Spleen (tissue), 11 donors: ENCODE measurements around the gene ETV3. TPM values are rescaled to one million over a fixed set of nuclear protein-coding genes. Genes with fewer than 3 reads are reported as not detected.

Source experiments
- DNase-seq: peaks from one replicate; pipeline ENCODE4 v3.0.0-alpha.2; 2020
- H3K27ac ChIP-seq, 8 donors: fragments of 200-600 bp; sonication (generic) in 7 of 8; 1 replicate in 4 of 8; 2 replicates in 4 of 8; pipeline versions ENCODE4 v1.5.0 to v1.8.0; 2016 to 2021; ENCODE audit warnings: inconsistent platforms in 4 of 8, mild to moderate bottlenecking in 4 of 8, moderate library complexity in 1 of 8
- H3K27me3 ChIP-seq, 7 donors: fragments of 200-600 bp; sonication (generic) in 6 of 7; replicated peaks in 1 of 7; 1 replicate in 4 of 7; 2 replicates in 3 of 7; pipeline versions ENCODE4 v1.5.0 to v1.8.0; 2016 to 2021; ENCODE audit warnings: inconsistent platforms in 3 of 7, mild to moderate bottlenecking in 1 of 7
- H3K36me3 ChIP-seq, 6 donors: fragments of 200-600 bp; sonication (generic) in 5 of 6; 1 replicate in 4 of 6; 2 replicates in 2 of 6; pipeline versions ENCODE4 v1.5.0 to v1.8.0; 2016 to 2021; ENCODE audit warnings: inconsistent platforms in 2 of 6
- H3K4me1 ChIP-seq, 6 donors: fragments of 200-600 bp; sonication (generic) in 5 of 6; 1 replicate in 3 of 6; 2 replicates in 3 of 6; pipeline versions ENCODE4 v1.5.0 to v1.8.0; 2016 to 2021; ENCODE audit warnings: inconsistent platforms in 3 of 6
- H3K4me3 ChIP-seq, 8 donors: fragments of 200-600 bp; sonication (generic) in 7 of 8; 1 replicate in 4 of 8; 2 replicates in 4 of 8; pipeline versions ENCODE4 v1.5.0 to v1.8.0; 2016 to 2021; ENCODE audit warnings: inconsistent platforms in 4 of 8, mild to moderate bottlenecking in 4 of 8, moderate library complexity in 2 of 8
- H3K9me3 ChIP-seq, 8 donors: fragments of 200-600 bp; sonication (generic) in 7 of 8; 1 replicate in 4 of 8; 2 replicates in 4 of 8; pipeline versions ENCODE4 v1.5.0 to v1.8.0; 2016 to 2021; ENCODE audit warnings: inconsistent platforms in 4 of 8
- POLR2A ChIP-seq, 3 donors: fragments of 450-650 bp; IDR thresholded peaks; one replicate each; pipeline ENCODE4 v1.5.1; 2017; ENCODE audit warnings: antibody characterized with exemption in 3 of 3, mild to moderate bottlenecking in 1 of 3
- POLR2AphosphoS5 ChIP-seq, 3 donors: sonication (generic); formaldehyde crosslinking; IDR thresholded peaks; one replicate each; pipeline ENCODE4 v1.5.1; 2017; ENCODE audit warnings: antibody characterized with exemption in 3 of 3
- WGBS, 5 donors: extraction: QIAGEN DNeasy Blood & Tissue Kit in 3 of 5; methylation state at CpG; one replicate each; pipeline versions ENCODE4 v1.1.5 to v1.1.7; 2013 to 2018; 5-methylcytosine and 5-hydroxymethylcytosine counted together
- intact Hi-C: fragments of 100-400 bp; cut with DNase I; formaldehyde crosslinking; loops from one replicate; pipeline ENCODE4 v1.15.0; 2023; ENCODE audit warnings: low total_unique reads
- polyA plus RNA-seq, 3 donors: library from polyadenylated mRNA; stranded (reverse); fragments of 200-250 nt; gene quantifications; one replicate each; pipeline ENCODE4 v1.2.1, GENCODE V29; 2013
- total RNA-seq, 7 donors: library from RNA; depleted of rRNA in 3 of 7; stranded (reverse); fragments of >200 nt in 3 of 7; fragmentation: NEBNext Ultra II Directional in 4 of 7; extraction: Animal tissue kit (Norgen Biotek cat#: 25700) in 4 of 7; gene quantifications; one replicate each; pipeline versions ENCODE4 v1.1.0 to v1.2.1, GENCODE V29; 2016 to 2021
- TF ChIP-seq, protein P1 (sequence below), 11 experiments: fragments of 200-600 bp in 7 of 11; fragments of 450-650 bp in 4 of 11; sonication (generic) in 4 of 11; IDR thresholded peaks in 8 of 11; conservative IDR thresholded peaks in 3 of 11; 1 replicate in 7 of 11; 2 replicates in 4 of 11; pipeline versions ENCODE4 v1.4.0 to v1.8.0; 2016 to 2021; ENCODE audit warnings: antibody characterized with exemption in 11 of 11, inconsistent platforms in 4 of 11, mild to moderate bottlenecking in 1 of 11
- donor health status: healthy with polysubstance abuse.
- donor health status: DM: no; HTN: no; CAD: no; lungs with moderate emphysema.
- donor health status: DM: no; HTN: no; CAD: no.
- donor health status: Bipolar disorder and iron deficiency.
- donor health status: healthy.
- donor health status: DM: no; HTN: no; CAD: no.
- donor health status: DM: yes; HTN: yes; CAD: no.

Gene ETV3
- total and polyA plus RNA-seq, 10 donors, result 4.2 to 35.9 (median 20.8) TPM

DNA sequence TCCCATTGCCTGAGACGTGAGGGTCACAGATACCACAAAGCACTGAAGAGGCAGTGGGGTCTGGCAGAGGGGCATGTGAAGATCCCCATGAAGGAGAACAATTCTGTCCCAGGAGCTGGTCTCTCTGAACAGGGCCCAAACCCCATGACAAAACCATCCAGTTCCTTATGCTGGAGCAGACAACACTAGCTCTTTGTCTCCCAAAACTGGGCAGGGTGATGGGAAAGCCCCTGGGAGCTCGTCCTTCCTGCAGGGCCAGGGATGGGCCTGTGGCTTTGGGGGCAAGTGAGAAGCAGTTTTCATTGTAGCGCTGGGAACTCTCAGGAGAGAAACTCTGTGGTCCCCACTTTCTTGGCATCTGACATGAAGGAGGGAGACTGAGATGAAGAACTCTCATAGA is 47.4 kb downstream of the ETV3 start:
- H3K27ac ChIP-seq, result no peak overlapping the region
- no peaks in the 10 kb centered on the region for H3K36me3 ChIP-seq
- TF ChIP-seq, protein P1, sequence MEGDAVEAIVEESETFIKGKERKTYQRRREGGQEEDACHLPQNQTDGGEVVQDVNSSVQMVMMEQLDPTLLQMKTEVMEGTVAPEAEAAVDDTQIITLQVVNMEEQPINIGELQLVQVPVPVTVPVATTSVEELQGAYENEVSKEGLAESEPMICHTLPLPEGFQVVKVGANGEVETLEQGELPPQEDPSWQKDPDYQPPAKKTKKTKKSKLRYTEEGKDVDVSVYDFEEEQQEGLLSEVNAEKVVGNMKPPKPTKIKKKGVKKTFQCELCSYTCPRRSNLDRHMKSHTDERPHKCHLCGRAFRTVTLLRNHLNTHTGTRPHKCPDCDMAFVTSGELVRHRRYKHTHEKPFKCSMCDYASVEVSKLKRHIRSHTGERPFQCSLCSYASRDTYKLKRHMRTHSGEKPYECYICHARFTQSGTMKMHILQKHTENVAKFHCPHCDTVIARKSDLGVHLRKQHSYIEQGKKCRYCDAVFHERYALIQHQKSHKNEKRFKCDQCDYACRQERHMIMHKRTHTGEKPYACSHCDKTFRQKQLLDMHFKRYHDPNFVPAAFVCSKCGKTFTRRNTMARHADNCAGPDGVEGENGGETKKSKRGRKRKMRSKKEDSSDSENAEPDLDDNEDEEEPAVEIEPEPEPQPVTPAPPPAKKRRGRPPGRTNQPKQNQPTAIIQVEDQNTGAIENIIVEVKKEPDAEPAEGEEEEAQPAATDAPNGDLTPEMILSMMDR (IDR thresholded peaks at IDR 0.05 in 8 of 11, conservative IDR thresholded peaks at IDR 0.05 in 3 of 11), result no peak
- TF ChIP-seq POLR2A (IDR thresholded peaks at IDR 0.05), result no peak
- TF ChIP-seq POLR2AphosphoS5 (IDR thresholded peaks at IDR 0.05), result no peak
- peaks cover 0 to 15% (median 0%) of the 10 kb centered on the region in 7 donors for H3K27me3 ChIP-seq
- H3K4me1 ChIP-seq, result peaks cover 0 to 10% (median 4%) of the 10 kb centered on the region in 6 donors
- 61 to 69% (median 64%) methylated on average over 3 of the region's 3 CpGs for WGBS, 5 donors
- intact Hi-C loops, result loop anchor here (1.0 kb wide), 1 partner anchor 66 kb away; no protein-coding TSS in a partner anchor
- DNase-seq, result no peak
- H3K9me3 ChIP-seq, result no peaks in the 10 kb centered on the region
- H3K4me3 ChIP-seq, result no peak overlapping the region

DNA sequence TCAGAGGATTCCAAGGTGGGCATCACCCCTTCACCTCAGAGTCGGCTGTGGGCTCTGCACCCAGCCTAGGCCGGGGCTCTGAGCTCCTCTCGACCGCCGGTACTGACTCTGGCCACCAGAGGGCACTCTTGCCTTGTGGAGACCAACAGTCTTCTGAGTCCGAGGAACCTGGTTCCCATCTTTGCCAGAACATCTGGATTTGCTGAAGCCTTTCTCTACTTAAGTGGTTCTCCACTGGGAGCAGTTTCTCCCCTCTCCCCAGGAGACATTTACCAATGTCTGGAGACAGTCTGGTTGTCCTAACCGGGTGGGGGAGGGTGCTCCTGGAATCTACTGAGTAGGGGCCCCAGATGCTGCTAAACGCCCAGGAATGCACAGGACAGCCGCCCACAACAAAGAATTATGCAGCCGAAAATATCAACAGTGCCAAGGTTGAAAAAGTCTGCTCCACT is 48.0 kb downstream of the ETV3 start:
- H3K4me3 ChIP-seq, result no peak overlapping the region
- H3K9me3 ChIP-seq, result no peaks in the 10 kb centered on the region
- H3K4me1 ChIP-seq, result peaks cover 0 to 10% (median 4%) of the 10 kb centered on the region in 6 donors
- peak; percentile 95 for DNase-seq
- no peaks in the 10 kb centered on the region for H3K36me3 ChIP-seq
- peak in 2 of 3 donors; percentile 13 to 17 for TF ChIP-seq POLR2AphosphoS5 (IDR thresholded peaks at IDR 0.05)
- no peak for TF ChIP-seq POLR2A (IDR thresholded peaks at IDR 0.05)
- TF ChIP-seq, protein P1 (IDR thresholded peaks at IDR 0.05 in 8 of 11, conservative IDR thresholded peaks at IDR 0.05 in 3 of 11), result peak; percentile 81 to 96 (median 93)
- H3K27me3 ChIP-seq, result peaks cover 0 to 15% (median 0%) of the 10 kb centered on the region in 7 donors
- intact Hi-C loops, result loop anchor here (1.0 kb wide), 1 partner anchor 66 kb away; no protein-coding TSS in a partner anchor
- H3K27ac ChIP-seq, result no peak overlapping the region
- 21 to 27% (median 24%) methylated on average over 10 of the region's 10 CpGs for WGBS, 5 donors

GRCh38 chr1:157089789-157090188 is 48.4 kb downstream of the ETV3 start:
- intact Hi-C loops, result loop anchor here (1.0 kb wide), 1 partner anchor 67 kb away; no protein-coding TSS in a partner anchor
- peaks cover 0 to 10% (median 4%) of the 10 kb centered on the region in 6 donors for H3K4me1 ChIP-seq
- peak; percentile 64 for DNase-seq
- no peak overlapping the region for H3K4me3 ChIP-seq
- H3K9me3 ChIP-seq, result no peaks in the 10 kb centered on the region
- peaks cover 0 to 15% (median 0%) of the 10 kb centered on the region in 7 donors for H3K27me3 ChIP-seq
- H3K27ac ChIP-seq, result no peak overlapping the region
- 84 to 95% (median 89%) methylated on average over 7 to 9 of the region's 9 CpGs for WGBS, 5 donors
- TF ChIP-seq POLR2A (IDR thresholded peaks at IDR 0.05), result no peak
- no peak for TF ChIP-seq POLR2AphosphoS5 (IDR thresholded peaks at IDR 0.05)
- TF ChIP-seq, protein P1 (IDR thresholded peaks at IDR 0.05 in 8 of 11, conservative IDR thresholded peaks at IDR 0.05 in 3 of 11), result no peak
- H3K36me3 ChIP-seq, result no peaks in the 10 kb centered on the region

- Histone ChIP-seq H3K27ac (no peak overlapping the region), H3K36me3 (no peaks in the 10 kb centered on the region), H3K9me3 (no peaks in the 10 kb centered on the region), H3K27me3 (peaks cover 0 to 15% (median 0%) of the 10 kb centered on the region in 7 donors), H3K4me1 (peaks cover 0 to 10% (median 4%) of the 10 kb centered on the region in 6 donors), H3K4me3 (no peak overlapping the region)
- TF ChIP-seq, protein P1 (IDR thresholded peaks at IDR 0.05 in 8 of 11, conservative IDR thresholded peaks at IDR 0.05 in 3 of 11), result no peak
- TF ChIP-seq POLR2AphosphoS5 (IDR thresholded peaks at IDR 0.05), result no peak
- no peak for TF ChIP-seq POLR2A (IDR thresholded peaks at IDR 0.05)
- intact Hi-C loops, result no loop called here
- no peak for DNase-seq
These were observed 49.6 kb downstream of the ETV3 start for GRCh38 chr1:157088607-157089006.
